ENCODE data around the gene KCNK17.
A peak's percentile ranks its signal among the peaks of the same experiment; 100 is the strongest.
"Not testable (repeated sequence)": the region's sequence is repeated elsewhere in the genome, so short reads cannot be mapped to it uniquely, and the experiment has no call there.

Gene KCNK17

GRCh38 chr6:39289490-39289889 lies 24.7 kb downstream of the KCNK17 start:
- DNase-seq, result no peak
- TF ChIP-seq CTCF (IDR thresholded peaks at IDR 0.05; ENCODE audit: low read depth, low read length, missing control alignments), result no peak
- no peak overlapping the region for H3K4me3 ChIP-seq (ENCODE audit: low read depth, low read length)
- in situ Hi-C loops (cut with HindIII; ENCODE audit: low pct_ligation_motif_present, low sequenced_read_pairs), result no loop called here
- H3K36me3 ChIP-seq (replicated peaks), result no peaks in the 10 kb centered on the region
- no peaks in the 10 kb centered on the region for H3K27me3 ChIP-seq (replicated peaks)
- H3K27ac ChIP-seq, result no peak overlapping the region

- Histone ChIP-seq H3K36me3 (replicated peaks) (no peaks in the 10 kb centered on the region), H3K4me3 (ENCODE audit: low read depth, low read length) (no peak overlapping the region), H3K27me3 (replicated peaks) (no peaks in the 10 kb centered on the region), H3K27ac (no peak overlapping the region)
- TF ChIP-seq CTCF (IDR thresholded peaks at IDR 0.05; ENCODE audit: low read depth, low read length, missing control alignments), result no peak
- DNase-seq, result no peak
- in situ Hi-C loops (cut with HindIII; ENCODE audit: low pct_ligation_motif_present, low sequenced_read_pairs), result no loop called here
These were observed 26.6 kb downstream of the KCNK17 start for GRCh38 chr6:39287601-39288000.

GRCh38 chr6:39286596-39286995 lies 27.6 kb downstream of the KCNK17 start:
- H3K27me3 ChIP-seq (replicated peaks); H3K4me3 ChIP-seq (ENCODE audit: low read depth, low read length); H3K27ac ChIP-seq; in situ Hi-C loops (cut with HindIII; ENCODE audit: low pct_ligation_motif_present, low sequenced_read_pairs); H3K36me3 ChIP-seq (replicated peaks); DNase-seq: not testable (repeated sequence)

GRCh38 chr6:39282774-39283173 lies 31.4 kb downstream of the KCNK17 start:
- Histone ChIP-seq H3K36me3 (replicated peaks) (no peaks in the 10 kb centered on the region), H3K27ac (no peak overlapping the region), H3K27me3 (replicated peaks) (no peaks in the 10 kb centered on the region), H3K4me3 (ENCODE audit: low read depth, low read length) (no peak overlapping the region)
- TF ChIP-seq CTCF (IDR thresholded peaks at IDR 0.05; ENCODE audit: low read depth, low read length, missing control alignments), result no peak
- in situ Hi-C loops (cut with HindIII; ENCODE audit: low pct_ligation_motif_present, low sequenced_read_pairs), result no loop called here
- DNase-seq, result no peak

- Histone ChIP-seq H3K4me3 (ENCODE audit: low read depth, low read length) (no peak overlapping the region), H3K27ac (no peak overlapping the region), H3K27me3 (replicated peaks) (no peaks in the 10 kb centered on the region), H3K36me3 (replicated peaks) (no peaks in the 10 kb centered on the region)
- no peak for TF ChIP-seq CTCF (IDR thresholded peaks at IDR 0.05; ENCODE audit: low read depth, low read length, missing control alignments)
- DNase-seq, result no peak
- in situ Hi-C loops (cut with HindIII; ENCODE audit: low pct_ligation_motif_present, low sequenced_read_pairs), result no loop called here
These were observed 32.8 kb downstream of the KCNK17 start for GRCh38 chr6:39281312-39281980.

- peak; percentile 11 for DNase-seq
- H3K4me3 ChIP-seq (ENCODE audit: low read depth, low read length), result no peak overlapping the region
- in situ Hi-C loops (cut with HindIII; ENCODE audit: low pct_ligation_motif_present, low sequenced_read_pairs), result no loop called here
- H3K27ac ChIP-seq, result no peak overlapping the region
- no peaks in the 10 kb centered on the region for H3K36me3 ChIP-seq (replicated peaks)
- H3K27me3 ChIP-seq (replicated peaks), result no peaks in the 10 kb centered on the region
- no peak for TF ChIP-seq CTCF (IDR thresholded peaks at IDR 0.05; ENCODE audit: low read depth, low read length, missing control alignments)
These were observed 33.9 kb downstream of the KCNK17 start for GRCh38 chr6:39280247-39280731.
